ENCODE data around the gene PRKAG2. TPM values are rescaled to one million over a fixed set of nuclear protein-coding genes. Genes with fewer than 3 reads are reported as not detected.

PRKAG2 gene
- total and polyA plus RNA-seq, 2 of the 13 experiments (the other 11 are each of a cell fraction or from before 2014, with no cell fraction given): 0.90 to 1.3 TPM

DNA sequence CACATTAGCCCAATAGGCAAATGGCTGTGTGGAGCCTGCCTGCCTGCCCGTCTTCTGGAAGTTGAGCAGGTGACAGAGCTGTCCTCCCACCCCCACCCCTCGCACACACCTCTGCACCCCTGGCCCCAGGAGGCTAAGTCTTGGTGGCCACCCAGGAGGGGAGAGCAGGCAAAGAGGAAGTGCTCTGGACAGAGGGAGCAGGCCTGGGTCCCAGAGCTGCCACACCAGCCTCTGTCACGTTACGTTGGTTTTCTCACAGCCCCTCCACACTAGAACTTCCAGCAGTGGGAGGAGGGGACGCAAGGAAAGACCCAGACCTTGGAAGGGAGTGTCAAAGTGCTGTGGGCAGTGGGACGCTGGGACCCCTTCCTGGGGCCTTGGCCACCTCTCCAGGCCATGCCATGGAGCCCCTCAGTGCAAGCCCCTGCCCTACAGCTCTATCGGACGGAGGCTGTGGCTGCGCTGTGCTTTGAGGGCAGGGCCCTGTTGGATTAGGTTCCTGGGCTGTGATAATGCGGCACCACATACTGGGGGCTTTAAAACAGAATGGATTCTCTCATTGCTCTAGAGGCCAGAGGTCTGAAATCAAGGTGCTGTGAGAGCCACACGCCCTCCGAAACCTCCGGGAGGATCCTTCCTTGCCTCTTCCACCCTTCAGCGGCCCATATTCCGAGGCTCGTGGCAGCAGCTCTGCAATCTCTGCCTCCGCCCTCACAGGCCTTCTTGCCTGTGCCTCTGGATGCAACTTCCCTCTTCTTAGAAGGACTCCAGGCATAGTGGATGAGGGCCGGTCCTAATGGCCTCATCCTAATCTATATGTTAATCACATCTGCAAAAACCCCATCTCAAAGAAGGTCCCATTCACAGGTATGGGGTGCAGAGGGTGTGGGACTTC is 9.9 kb downstream of the PRKAG2 start (continued):
- TF ChIP-seq, protein P1, sequence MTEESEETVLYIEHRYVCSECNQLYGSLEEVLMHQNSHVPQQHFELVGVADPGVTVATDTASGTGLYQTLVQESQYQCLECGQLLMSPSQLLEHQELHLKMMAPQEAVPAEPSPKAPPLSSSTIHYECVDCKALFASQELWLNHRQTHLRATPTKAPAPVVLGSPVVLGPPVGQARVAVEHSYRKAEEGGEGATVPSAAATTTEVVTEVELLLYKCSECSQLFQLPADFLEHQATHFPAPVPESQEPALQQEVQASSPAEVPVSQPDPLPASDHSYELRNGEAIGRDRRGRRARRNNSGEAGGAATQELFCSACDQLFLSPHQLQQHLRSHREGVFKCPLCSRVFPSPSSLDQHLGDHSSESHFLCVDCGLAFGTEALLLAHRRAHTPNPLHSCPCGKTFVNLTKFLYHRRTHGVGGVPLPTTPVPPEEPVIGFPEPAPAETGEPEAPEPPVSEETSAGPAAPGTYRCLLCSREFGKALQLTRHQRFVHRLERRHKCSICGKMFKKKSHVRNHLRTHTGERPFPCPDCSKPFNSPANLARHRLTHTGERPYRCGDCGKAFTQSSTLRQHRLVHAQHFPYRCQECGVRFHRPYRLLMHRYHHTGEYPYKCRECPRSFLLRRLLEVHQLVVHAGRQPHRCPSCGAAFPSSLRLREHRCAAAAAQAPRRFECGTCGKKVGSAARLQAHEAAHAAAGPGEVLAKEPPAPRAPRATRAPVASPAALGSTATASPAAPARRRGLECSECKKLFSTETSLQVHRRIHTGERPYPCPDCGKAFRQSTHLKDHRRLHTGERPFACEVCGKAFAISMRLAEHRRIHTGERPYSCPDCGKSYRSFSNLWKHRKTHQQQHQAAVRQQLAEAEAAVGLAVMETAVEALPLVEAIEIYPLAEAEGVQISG (CRISPR knock-in tag; IDR thresholded peaks at IDR 0.05): no peak

DNA sequence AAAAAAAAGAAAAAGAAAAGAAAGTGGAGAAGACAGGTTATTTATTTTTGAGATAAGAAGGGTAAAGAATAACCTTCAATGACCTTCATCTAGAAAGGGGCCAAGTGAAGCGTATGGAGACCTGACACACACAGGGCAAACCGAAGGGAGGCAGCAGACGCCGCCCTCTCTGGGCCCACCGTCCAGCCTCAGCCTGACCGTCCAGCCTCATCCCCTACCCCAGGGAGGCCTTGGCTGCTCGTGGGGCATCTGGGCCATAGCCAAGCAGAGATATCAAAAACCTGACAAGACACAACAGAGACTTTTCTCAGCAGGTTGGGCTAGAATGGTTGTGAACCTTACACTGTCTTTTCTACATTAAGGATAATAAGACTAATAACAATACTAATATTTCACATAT is 10.9 kb downstream of the PRKAG2 start:
- H3K4me1 ChIP-seq (ENCODE audit: insufficient read depth, low read length): peaks cover 10% of the 10 kb centered on the region
- H3K9me3 ChIP-seq (ENCODE audit: low read length): no peaks in the 10 kb centered on the region
- in situ Hi-C loops (cut with HindIII; ENCODE audit: extremely low pct_ligation_motif_present, low pct_unique_long_range_greater_than_20kb) (no loop called here), intact Hi-C loops (cut with micrococcal nuclease; ENCODE audit: unreplicated experiment) (no loop called here)
- H3K4me2 ChIP-seq (ENCODE audit: low read depth, low read length): no peak overlapping the region
- H4K20me1 ChIP-seq (ENCODE audit: insufficient read depth, low read length): no peaks in the 10 kb centered on the region; the same call in 1 of the 2 replicates
- no peaks in the 10 kb centered on the region for H3K79me2 ChIP-seq (ENCODE audit: insufficient read depth, low read length)
- 70% methylated on average over 7 of the region's 7 CpGs for WGBS (ENCODE audit: low lambda C conversion rate)
- no TSS peak for BruUV-seq (replicated peaks)
- no peak overlapping the region for H3K27ac ChIP-seq (ENCODE audit: extremely low read length, insufficient read depth, low read length)
- POLR2A ChIA-PET: no interaction called here
- FAIRE-seq (no peak), DNase-seq (ENCODE audit: low spot score) (no peak), ATAC-seq (no peak)
- CTCF ChIA-PET (ENCODE audit: low intra/inter-chr PET ratio, low total read pairs): no interaction called here
- H3K4me3 ChIP-seq (replicated peaks in 1 of 3; ENCODE audit: insufficient read depth in 1 of 3, low read depth in 2 of 3, low read length in 3 of 3): no peak overlapping the region
- H3K36me3 ChIP-seq (replicated peaks in 1 of 2; ENCODE audit: control insufficient read depth in 1 of 2, insufficient read depth in 2 of 2, low read length in 2 of 2): no peaks in the 10 kb centered on the region
- no peak overlapping the region for H2AFZ ChIP-seq (ENCODE audit: low read length)
- H3K27me3 ChIP-seq (ENCODE audit: control insufficient read depth in 1 of 2, insufficient read depth in 2 of 2, low read length in 2 of 2): peaks cover 0 to 5% of the 10 kb centered on the region in 2 experiments; a peak in 2 of 5 replicates
- no peak overlapping the region for H3K9ac ChIP-seq (ENCODE audit: insufficient read depth, low read depth, low read length)
- TF ChIP-seq ZNF761 (CRISPR knock-in tag; conservative IDR thresholded peaks at IDR 0.05) (no peak), TBL1XR1 (IDR thresholded peaks at IDR 0.05; ENCODE audit: borderline replicate concordance, low read length, partially characterized antibody) (no peak), PHF5A (CRISPR knock-in tag; IDR thresholded peaks at IDR 0.05; ENCODE audit: low read depth, unreplicated experiment) (no peak), FLYWCH1 (CRISPR knock-in tag; IDR thresholded peaks at IDR 0.05) (no peak), ZNF484 (CRISPR knock-in tag; IDR thresholded peaks at IDR 0.05; ENCODE audit: borderline replicate concordance, low read depth) (no peak), SRY (CRISPR knock-in tag; IDR thresholded peaks at IDR 0.05) (no peak), ERF (CRISPR knock-in tag; IDR thresholded peaks at IDR 0.05) (no peak), ZNF564 (CRISPR knock-in tag; IDR thresholded peaks at IDR 0.05) (no peak), ARID2 (CRISPR knock-in tag; IDR thresholded peaks at IDR 0.05; ENCODE audit: borderline replicate concordance) (no peak), ZNF235 (CRISPR knock-in tag; IDR thresholded peaks at IDR 0.05; ENCODE audit: borderline replicate concordance) (no peak), KAT8 (CRISPR knock-in tag; IDR thresholded peaks at IDR 0.05) (no peak), KDM4B (CRISPR knock-in tag; IDR thresholded peaks at IDR 0.05) (no peak)
- TF ChIP-seq, protein P2, sequence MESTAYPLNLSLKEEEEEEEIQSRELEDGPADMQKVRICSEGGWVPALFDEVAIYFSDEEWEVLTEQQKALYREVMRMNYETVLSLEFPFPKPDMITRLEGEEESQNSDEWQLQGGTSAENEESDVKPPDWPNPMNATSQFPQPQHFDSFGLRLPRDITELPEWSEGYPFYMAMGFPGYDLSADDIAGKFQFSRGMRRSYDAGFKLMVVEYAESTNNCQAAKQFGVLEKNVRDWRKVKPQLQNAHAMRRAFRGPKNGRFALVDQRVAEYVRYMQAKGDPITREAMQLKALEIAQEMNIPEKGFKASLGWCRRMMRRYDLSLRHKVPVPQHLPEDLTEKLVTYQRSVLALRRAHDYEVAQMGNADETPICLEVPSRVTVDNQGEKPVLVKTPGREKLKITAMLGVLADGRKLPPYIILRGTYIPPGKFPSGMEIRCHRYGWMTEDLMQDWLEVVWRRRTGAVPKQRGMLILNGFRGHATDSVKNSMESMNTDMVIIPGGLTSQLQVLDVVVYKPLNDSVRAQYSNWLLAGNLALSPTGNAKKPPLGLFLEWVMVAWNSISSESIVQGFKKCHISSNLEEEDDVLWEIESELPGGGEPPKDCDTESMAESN (CRISPR knock-in tag; conservative IDR thresholded peaks at IDR 0.05): no peak
- TF ChIP-seq, protein P3, sequence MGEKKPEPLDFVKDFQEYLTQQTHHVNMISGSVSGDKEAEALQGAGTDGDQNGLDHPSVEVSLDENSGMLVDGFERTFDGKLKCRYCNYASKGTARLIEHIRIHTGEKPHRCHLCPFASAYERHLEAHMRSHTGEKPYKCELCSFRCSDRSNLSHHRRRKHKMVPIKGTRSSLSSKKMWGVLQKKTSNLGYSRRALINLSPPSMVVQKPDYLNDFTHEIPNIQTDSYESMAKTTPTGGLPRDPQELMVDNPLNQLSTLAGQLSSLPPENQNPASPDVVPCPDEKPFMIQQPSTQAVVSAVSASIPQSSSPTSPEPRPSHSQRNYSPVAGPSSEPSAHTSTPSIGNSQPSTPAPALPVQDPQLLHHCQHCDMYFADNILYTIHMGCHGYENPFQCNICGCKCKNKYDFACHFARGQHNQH (CRISPR knock-in tag; IDR thresholded peaks at IDR 0.05): no peak
- TF ChIP-seq, protein P4, sequence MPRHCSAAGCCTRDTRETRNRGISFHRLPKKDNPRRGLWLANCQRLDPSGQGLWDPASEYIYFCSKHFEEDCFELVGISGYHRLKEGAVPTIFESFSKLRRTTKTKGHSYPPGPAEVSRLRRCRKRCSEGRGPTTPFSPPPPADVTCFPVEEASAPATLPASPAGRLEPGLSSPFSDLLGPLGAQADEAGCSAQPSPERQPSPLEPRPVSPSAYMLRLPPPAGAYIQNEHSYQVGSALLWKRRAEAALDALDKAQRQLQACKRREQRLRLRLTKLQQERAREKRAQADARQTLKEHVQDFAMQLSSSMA (CRISPR knock-in tag; IDR thresholded peaks at IDR 0.05): no peak
